ENCODE measurements around the gene CDH23.

- TF ChIP-seq GATA2 (IDR thresholded peaks at IDR 0.05; ENCODE audit: low read depth, low read length) (no peak), GATA3 (IDR thresholded peaks at IDR 0.05; ENCODE audit: low read depth, low read length) (no peak)
Observed at GRCh38 chr10:71584902-71585563, 188.3 kb downstream of the CDH23 start.

Data from SH-SY5Y (cell line).